Activated CD8-positive, alpha-beta T cell treated with anti-CD3 and anti-CD28 coated beads for 36 hours (primary cell): ENCODE measurements around the gene PKMYT1. TPM values are rescaled to one million over a fixed set of nuclear protein-coding genes. Genes with fewer than 3 reads are reported as not detected.

Experiments
- ATAC-seq: fragments of 200-7000 bp; cut with Tn5 transposase; one replicate; pipeline ENCODE4 v1.10.0; 2021; ENCODE audit warnings: mild to moderate bottlenecking, moderate library complexity
- CTCF ChIA-PET: fragments of 350-600 bp; sonication (Branson Sonifier 250); formaldehyde crosslinking; loops from one replicate; lab custom pipeline; 2021; ENCODE audit warnings: antibody characterized with exemption; lab: Charles Lee
- POLR2A ChIA-PET: fragments of 350-600 bp; sonication (Branson Sonifier 250); formaldehyde crosslinking; loops from one replicate; lab custom pipeline; 2021; ENCODE audit warnings: antibody characterized with exemption; lab: Charles Lee
- DNase-seq: peaks from one replicate; pipeline ENCODE4 v3.0.0-alpha.2; 2020
- H3K27ac Mint-ChIP-seq: one replicate; pipeline ENCODE4 v1.8.0; 2021; ENCODE audit warnings: mild to moderate bottlenecking, mixed read lengths
- H3K27me3 Mint-ChIP-seq: one replicate; pipeline ENCODE4 v1.8.0; 2021; ENCODE audit warnings: mixed read lengths
- H3K36me3 Mint-ChIP-seq: one replicate; pipeline ENCODE4 v1.8.0; 2021; ENCODE audit warnings: low read depth, mixed read lengths
- H3K4me1 Mint-ChIP-seq: one replicate; pipeline ENCODE4 v1.8.0; 2021; ENCODE audit warnings: low read depth, mixed read lengths
- H3K4me3 Mint-ChIP-seq: one replicate; pipeline ENCODE4 v1.8.0; 2021; ENCODE audit warnings: mild to moderate bottlenecking, moderate library complexity, mixed read lengths
- H3K9me3 Mint-ChIP-seq: one replicate; pipeline ENCODE4 v1.8.0; 2021; ENCODE audit warnings: mixed read lengths
- intact Hi-C: fragments of 100-400 bp; cut with micrococcal nuclease; formaldehyde crosslinking; loops from one replicate; pipeline ENCODE4 v1.10.0; 2022
- total RNA-seq, 2 experiments: library from RNA; stranded (reverse); gene quantifications; one replicate each; pipeline ENCODE4 v1.2.3, GENCODE V29; 2021
- TF ChIP-seq, protein P1 (sequence below): fragments of 200-600 bp; IDR thresholded peaks from one replicate; pipeline ENCODE4 v1.8.0; 2022; ENCODE audit warnings: antibody characterized with exemption, mild to moderate bottlenecking

Gene PKMYT1
- total RNA-seq, 2 experiments from 2014 or later = 121 to 123 TPM

GRCh38 chr16:3023669-3024478 lies 43.6 kb upstream of the PKMYT1 start, which contains the start of the genes HCFC1R1 and THOC6:
TSS of gene HCFC1R1 (minus strand) at chr16:3023942. CDS start at chr16:3023941, 1 bp downstream.
TSS of gene THOC6 (plus strand) at chr16:3024035. CDS start at chr16:3024327, 292 bp downstream.
- peaks cover 7% of the 10 kb centered on the region for H3K27me3 Mint-ChIP-seq
- H3K9me3 Mint-ChIP-seq = no peaks in the 10 kb centered on the region
- H3K4me3 Mint-ChIP-seq = peak within 1 kb of the TSS; percentile 77
- DNase-seq (peak; percentile 99), ATAC-seq (peak; percentile 70)
- peaks cover 14% of the 10 kb centered on the region for H3K36me3 Mint-ChIP-seq
- ChIA-PET POLR2A (interaction anchor here (0.5 to 1.3 kb wide), 5 partner anchors 10 to 376 kb away, joined by 3 read pairs; no protein-coding TSS in a partner anchor), CTCF (interaction anchor here (1.0 to 10.5 kb wide), 7 partner anchors 7 to 111 kb away, joined by 3 to 135 read pairs (median 7); partner anchors contain the start of gene ZNF213)
- TF ChIP-seq, protein P1, sequence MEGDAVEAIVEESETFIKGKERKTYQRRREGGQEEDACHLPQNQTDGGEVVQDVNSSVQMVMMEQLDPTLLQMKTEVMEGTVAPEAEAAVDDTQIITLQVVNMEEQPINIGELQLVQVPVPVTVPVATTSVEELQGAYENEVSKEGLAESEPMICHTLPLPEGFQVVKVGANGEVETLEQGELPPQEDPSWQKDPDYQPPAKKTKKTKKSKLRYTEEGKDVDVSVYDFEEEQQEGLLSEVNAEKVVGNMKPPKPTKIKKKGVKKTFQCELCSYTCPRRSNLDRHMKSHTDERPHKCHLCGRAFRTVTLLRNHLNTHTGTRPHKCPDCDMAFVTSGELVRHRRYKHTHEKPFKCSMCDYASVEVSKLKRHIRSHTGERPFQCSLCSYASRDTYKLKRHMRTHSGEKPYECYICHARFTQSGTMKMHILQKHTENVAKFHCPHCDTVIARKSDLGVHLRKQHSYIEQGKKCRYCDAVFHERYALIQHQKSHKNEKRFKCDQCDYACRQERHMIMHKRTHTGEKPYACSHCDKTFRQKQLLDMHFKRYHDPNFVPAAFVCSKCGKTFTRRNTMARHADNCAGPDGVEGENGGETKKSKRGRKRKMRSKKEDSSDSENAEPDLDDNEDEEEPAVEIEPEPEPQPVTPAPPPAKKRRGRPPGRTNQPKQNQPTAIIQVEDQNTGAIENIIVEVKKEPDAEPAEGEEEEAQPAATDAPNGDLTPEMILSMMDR = no peak
- H3K27ac Mint-ChIP-seq = peak within 1 kb of the TSS; percentile 97
- peaks cover 50% of the 10 kb centered on the region for H3K4me1 Mint-ChIP-seq
- intact Hi-C loops = no loop called here

DNA sequence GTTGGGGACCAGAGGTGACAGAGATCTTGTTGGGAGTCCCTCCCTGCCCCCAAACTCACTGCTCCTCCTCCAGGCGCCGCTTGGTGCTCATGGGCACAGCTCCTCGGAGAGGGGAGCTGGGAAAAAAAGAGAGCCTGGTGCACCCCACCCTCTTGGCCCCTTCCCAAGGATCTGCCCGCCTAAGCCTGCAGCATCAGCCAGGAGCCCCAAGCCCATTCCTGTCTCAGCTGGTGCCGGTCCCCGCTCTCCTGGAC lies 43.1 kb upstream of the PKMYT1 start:
- TF ChIP-seq, protein P1 = no peak
- Mint-ChIP-seq H3K27ac (peak overlapping the region; percentile 97), H3K4me1 (peaks cover 48% of the 10 kb centered on the region), H3K9me3 (no peaks in the 10 kb centered on the region), H3K36me3 (peaks cover 14% of the 10 kb centered on the region), H3K4me3 (peak overlapping the region; percentile 77), H3K27me3 (peaks cover 4% of the 10 kb centered on the region)
- DNase-seq = no peak
- POLR2A ChIA-PET = interaction anchor here (0.5 to 1.3 kb wide), 2 partner anchors 9 to 34 kb away, joined by 3 read pairs; no protein-coding TSS in a partner anchor
- CTCF ChIA-PET = interaction anchor here (1.2 to 10.5 kb wide), 7 partner anchors 8 to 111 kb away, joined by 3 to 135 read pairs (median 7); partner anchors contain the start of gene ZNF213
- intact Hi-C loops = no loop called here
- ATAC-seq = no peak

- H3K27ac Mint-ChIP-seq = peak overlapping the region; percentile 97
- peaks cover 2% of the 10 kb centered on the region for H3K27me3 Mint-ChIP-seq
- DNase-seq (peak; percentile 52), ATAC-seq (no peak)
- CTCF ChIA-PET = interaction anchor here (0.8 to 10.5 kb wide), 8 partner anchors 8 to 112 kb away, joined by 3 to 135 read pairs (median 6); partner anchors contain the start of gene ZNF213
- intact Hi-C loops = no loop called here
- TF ChIP-seq, protein P1 = no peak
- H3K36me3 Mint-ChIP-seq = peaks cover 14% of the 10 kb centered on the region
- POLR2A ChIA-PET = interaction anchor here (0.5 to 1.3 kb wide), 2 partner anchors 8 to 35 kb away, joined by 3 read pairs; no protein-coding TSS in a partner anchor
- H3K9me3 Mint-ChIP-seq = no peaks in the 10 kb centered on the region
- H3K4me3 Mint-ChIP-seq = peak overlapping the region; percentile 77
- peaks cover 48% of the 10 kb centered on the region for H3K4me1 Mint-ChIP-seq
These were observed 42.6 kb upstream of the PKMYT1 start for GRCh38 chr16:3022684-3023414.

GRCh38 chr16:3022208-3022683 lies 42.0 kb upstream of the PKMYT1 start:
- Mint-ChIP-seq H3K27ac (peak overlapping the region; percentile 97), H3K4me3 (peak overlapping the region; percentile 77), H3K36me3 (peaks cover 14% of the 10 kb centered on the region), H3K4me1 (peaks cover 44% of the 10 kb centered on the region), H3K27me3 (peaks cover 2% of the 10 kb centered on the region), H3K9me3 (no peaks in the 10 kb centered on the region)
- intact Hi-C loops = no loop called here
- TF ChIP-seq, protein P1 = no peak
- DNase-seq = peak; percentile 97
- POLR2A ChIA-PET = interaction anchor here (0.9 kb wide), 2 partner anchors 42 to 104 kb away, joined by 3 to 4 read pairs; partner anchors contain the start of gene PKMYT1
- ATAC-seq = peak; percentile 22
- CTCF ChIA-PET = interaction anchor here (0.8 to 10.5 kb wide), 7 partner anchors 9 to 109 kb away, joined by 3 to 135 read pairs (median 6); no protein-coding TSS in a partner anchor
